ENCODE measurements around the gene LRBA.

GRCh38 chr4:150491132-150492049 is 523.7 kb downstream of the LRBA start:
- TF ChIP-seq RAD21 (IDR thresholded peaks at IDR 0.05) (no peak), CTCF (IDR thresholded peaks at IDR 0.05; ENCODE audit: low read depth, low read length, missing input control) (no peak), FOXA1 (IDR thresholded peaks at IDR 0.05) (no peak), REST (IDR thresholded peaks at IDR 0.05) (no peak), NR2F2 (IDR thresholded peaks at IDR 0.05) (no peak), MAX (IDR thresholded peaks at IDR 0.05) (no peak), ZBTB33 (IDR thresholded peaks at IDR 0.05) (no peak), RXRA (IDR thresholded peaks at IDR 0.05) (no peak), TAF1 (conservative IDR thresholded peaks at IDR 0.05) (no peak), ATF3 (IDR thresholded peaks at IDR 0.05) (no peak), YY1 (IDR thresholded peaks at IDR 0.05) (no peak)

Data from liver (tissue), 3 donors.